Fibroblast of pulmonary artery (primary cell): ENCODE results near the gene NUDCD3.

Experiments
- DNase-seq: peaks from one replicate; pipeline ENCODE4 v3.0.0-alpha.2; 2010; ENCODE audit warnings: low read depth
- H3K4me3 ChIP-seq: replicated peaks from 2 replicates; pipeline ENCODE4 v1.5.1; 2011; ENCODE audit warnings: low read depth, mild to moderate bottlenecking, control low read depth, low read length, moderate library complexity
- CTCF ChIP-seq: IDR thresholded peaks from 2 replicates; pipeline ENCODE4 v1.5.1; 2011; ENCODE audit warnings: mild to moderate bottlenecking, control low read depth, low read length, inconsistent platforms; ENCODE audit errors: missing control alignments

Gene NUDCD3

GRCh38 chr7:44448922-44449583, 41.4 kb downstream of the NUDCD3 start:
- no peak overlapping the region for H3K4me3 ChIP-seq
- no peak for TF ChIP-seq CTCF
- DNase-seq: no peak

GRCh38 chr7:44447874-44448425, 42.5 kb downstream of the NUDCD3 start:
- no peak for DNase-seq
- TF ChIP-seq CTCF: no peak
- no peak overlapping the region for H3K4me3 ChIP-seq

GRCh38 chr7:44445986-44446671, 44.3 kb downstream of the NUDCD3 start:
- H3K4me3 ChIP-seq: no peak overlapping the region
- DNase-seq: no peak
- TF ChIP-seq CTCF: no peak

- no peak for TF ChIP-seq CTCF
- no peak for DNase-seq
- H3K4me3 ChIP-seq: no peak overlapping the region
These were observed 49.4 kb downstream of the NUDCD3 start for GRCh38 chr7:44441079-44441478.

- no peak for TF ChIP-seq CTCF
- no peak for DNase-seq
- H3K4me3 ChIP-seq: no peak overlapping the region
These were observed 49.8 kb downstream of the NUDCD3 start for GRCh38 chr7:44440577-44441078.

- H3K4me3 ChIP-seq: no peak overlapping the region
- TF ChIP-seq CTCF: no peak
- no peak for DNase-seq
These were observed 50.5 kb downstream of the NUDCD3 start for GRCh38 chr7:44439926-44440325.
